Measurements from ENCODE around the gene ONECUT3.

DNA sequence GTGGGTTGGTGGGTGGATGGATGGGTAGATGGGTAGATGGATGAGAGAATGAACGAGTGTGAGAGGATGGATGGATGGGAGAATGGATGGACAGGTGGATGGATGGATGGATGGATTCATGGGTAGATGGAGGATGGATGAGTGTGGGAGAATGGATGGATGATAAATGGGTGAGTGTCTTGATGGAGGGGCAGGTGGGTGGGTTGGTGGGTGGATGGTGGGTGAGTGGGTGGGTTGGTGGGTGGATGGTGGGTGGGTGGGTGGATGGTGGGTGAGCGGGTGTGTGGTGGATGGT is 35.4 kb upstream of the ONECUT3 start:
- TF ChIP-seq CTCF (IDR thresholded peaks at IDR 0.05; ENCODE audit: insufficient read depth, low read length) (no peak), GABPA (IDR thresholded peaks at IDR 0.05; ENCODE audit: low read depth) (no peak), POLR2AphosphoS5 (IDR thresholded peaks at IDR 0.05; ENCODE audit: low read depth) (no peak)
- TF ChIP-seq, protein P1, sequence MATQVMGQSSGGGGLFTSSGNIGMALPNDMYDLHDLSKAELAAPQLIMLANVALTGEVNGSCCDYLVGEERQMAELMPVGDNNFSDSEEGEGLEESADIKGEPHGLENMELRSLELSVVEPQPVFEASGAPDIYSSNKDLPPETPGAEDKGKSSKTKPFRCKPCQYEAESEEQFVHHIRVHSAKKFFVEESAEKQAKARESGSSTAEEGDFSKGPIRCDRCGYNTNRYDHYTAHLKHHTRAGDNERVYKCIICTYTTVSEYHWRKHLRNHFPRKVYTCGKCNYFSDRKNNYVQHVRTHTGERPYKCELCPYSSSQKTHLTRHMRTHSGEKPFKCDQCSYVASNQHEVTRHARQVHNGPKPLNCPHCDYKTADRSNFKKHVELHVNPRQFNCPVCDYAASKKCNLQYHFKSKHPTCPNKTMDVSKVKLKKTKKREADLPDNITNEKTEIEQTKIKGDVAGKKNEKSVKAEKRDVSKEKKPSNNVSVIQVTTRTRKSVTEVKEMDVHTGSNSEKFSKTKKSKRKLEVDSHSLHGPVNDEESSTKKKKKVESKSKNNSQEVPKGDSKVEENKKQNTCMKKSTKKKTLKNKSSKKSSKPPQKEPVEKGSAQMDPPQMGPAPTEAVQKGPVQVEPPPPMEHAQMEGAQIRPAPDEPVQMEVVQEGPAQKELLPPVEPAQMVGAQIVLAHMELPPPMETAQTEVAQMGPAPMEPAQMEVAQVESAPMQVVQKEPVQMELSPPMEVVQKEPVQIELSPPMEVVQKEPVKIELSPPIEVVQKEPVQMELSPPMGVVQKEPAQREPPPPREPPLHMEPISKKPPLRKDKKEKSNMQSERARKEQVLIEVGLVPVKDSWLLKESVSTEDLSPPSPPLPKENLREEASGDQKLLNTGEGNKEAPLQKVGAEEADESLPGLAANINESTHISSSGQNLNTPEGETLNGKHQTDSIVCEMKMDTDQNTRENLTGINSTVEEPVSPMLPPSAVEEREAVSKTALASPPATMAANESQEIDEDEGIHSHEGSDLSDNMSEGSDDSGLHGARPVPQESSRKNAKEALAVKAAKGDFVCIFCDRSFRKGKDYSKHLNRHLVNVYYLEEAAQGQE (IDR thresholded peaks at IDR 0.05; ENCODE audit: insufficient replicate concordance, low read depth): no peak
